A549 (cell line): ENCODE results near the gene GGT1.

Source experiments
- CEBPB ChIP-seq, 2 experiments: fragments of >200 bp in 1 of 2; sonication (Bioruptor Twin) in 1 of 2; formaldehyde crosslinking in 1 of 2; IDR thresholded peaks; 2 replicates each; pipeline ENCODE4 v1.6.1; 2012 to 2016
- MAFK ChIP-seq: fragments of 450-650 bp; IDR thresholded peaks from 2 replicates; pipeline ENCODE4 v1.6.1; 2014; ENCODE audit not compliant: partially characterized antibody
- MYC ChIP-seq: IDR thresholded peaks from 2 replicates; pipeline ENCODE4 v1.6.1; 2012; ENCODE audit warnings: mild to moderate bottlenecking, inconsistent platforms, low read length, improper control_type of control experiment, borderline replicate concordance
- POLR2AphosphoS2 ChIP-seq: conservative IDR thresholded peaks from 2 replicates; pipeline ENCODE4 v1.6.1; 2012; ENCODE audit warnings: low read length, improper control_type of control experiment, inconsistent platforms
- ZNF302 ChIP-seq: fragments of 250-450 bp; sonication (Bioruptor Pico); IDR thresholded peaks from 2 replicates; pipeline ENCODE4 v1.9.0; 2021; ENCODE audit warnings: inconsistent platforms, mild to moderate bottlenecking, moderate library complexity
- TF ChIP-seq, protein P1 (sequence below): fragments of 200-600 bp; sonication (generic); IDR thresholded peaks from 2 replicates; pipeline ENCODE4 v1.6.1; 2016; ENCODE audit warnings: antibody characterized with exemption, mild to moderate bottlenecking, moderate library complexity
- TF ChIP-seq, protein P2 (sequence below): IDR thresholded peaks from 2 replicates; pipeline ENCODE4 v1.6.1; 2012

DNA sequence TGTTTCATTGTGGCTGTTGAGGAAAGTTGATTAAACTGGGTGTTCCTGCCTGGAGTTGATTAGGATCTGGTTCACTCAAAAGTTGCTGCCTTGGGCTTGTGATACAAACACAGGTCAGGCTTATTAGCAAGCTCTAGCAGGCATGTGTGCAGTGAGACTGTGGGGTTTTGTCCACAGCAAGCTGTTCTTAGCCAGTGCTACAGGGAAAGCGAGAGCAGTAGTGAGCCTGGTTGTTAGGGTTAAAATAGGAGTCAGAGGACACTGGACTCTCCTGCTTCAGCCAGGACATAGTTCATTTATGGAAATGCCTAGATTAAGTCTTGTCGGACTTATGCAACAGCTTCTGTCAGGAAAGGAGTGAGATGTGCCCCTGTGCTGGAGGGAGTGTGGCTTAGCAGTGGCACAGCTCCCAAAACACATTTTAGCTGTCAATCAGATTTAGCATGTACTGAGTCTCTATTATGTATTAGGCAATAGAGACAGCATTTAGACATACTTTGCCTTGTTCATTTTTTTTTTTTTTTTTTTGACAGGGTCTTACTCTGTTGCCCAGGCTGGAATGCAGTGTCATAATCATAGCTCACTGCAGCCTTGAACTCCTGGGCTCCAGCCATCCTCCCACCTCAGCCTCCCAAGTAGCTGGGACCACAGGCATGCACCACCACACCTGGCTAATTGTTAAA lies 38.5 kb upstream of the GGT1 start:
- TF ChIP-seq ZNF302 (no peak), MYC (no peak), MAFK (no peak), CEBPB (IDR thresholded peaks at IDR 0.05) (no peak), POLR2AphosphoS2 (no peak)
- TF ChIP-seq, protein P1, sequence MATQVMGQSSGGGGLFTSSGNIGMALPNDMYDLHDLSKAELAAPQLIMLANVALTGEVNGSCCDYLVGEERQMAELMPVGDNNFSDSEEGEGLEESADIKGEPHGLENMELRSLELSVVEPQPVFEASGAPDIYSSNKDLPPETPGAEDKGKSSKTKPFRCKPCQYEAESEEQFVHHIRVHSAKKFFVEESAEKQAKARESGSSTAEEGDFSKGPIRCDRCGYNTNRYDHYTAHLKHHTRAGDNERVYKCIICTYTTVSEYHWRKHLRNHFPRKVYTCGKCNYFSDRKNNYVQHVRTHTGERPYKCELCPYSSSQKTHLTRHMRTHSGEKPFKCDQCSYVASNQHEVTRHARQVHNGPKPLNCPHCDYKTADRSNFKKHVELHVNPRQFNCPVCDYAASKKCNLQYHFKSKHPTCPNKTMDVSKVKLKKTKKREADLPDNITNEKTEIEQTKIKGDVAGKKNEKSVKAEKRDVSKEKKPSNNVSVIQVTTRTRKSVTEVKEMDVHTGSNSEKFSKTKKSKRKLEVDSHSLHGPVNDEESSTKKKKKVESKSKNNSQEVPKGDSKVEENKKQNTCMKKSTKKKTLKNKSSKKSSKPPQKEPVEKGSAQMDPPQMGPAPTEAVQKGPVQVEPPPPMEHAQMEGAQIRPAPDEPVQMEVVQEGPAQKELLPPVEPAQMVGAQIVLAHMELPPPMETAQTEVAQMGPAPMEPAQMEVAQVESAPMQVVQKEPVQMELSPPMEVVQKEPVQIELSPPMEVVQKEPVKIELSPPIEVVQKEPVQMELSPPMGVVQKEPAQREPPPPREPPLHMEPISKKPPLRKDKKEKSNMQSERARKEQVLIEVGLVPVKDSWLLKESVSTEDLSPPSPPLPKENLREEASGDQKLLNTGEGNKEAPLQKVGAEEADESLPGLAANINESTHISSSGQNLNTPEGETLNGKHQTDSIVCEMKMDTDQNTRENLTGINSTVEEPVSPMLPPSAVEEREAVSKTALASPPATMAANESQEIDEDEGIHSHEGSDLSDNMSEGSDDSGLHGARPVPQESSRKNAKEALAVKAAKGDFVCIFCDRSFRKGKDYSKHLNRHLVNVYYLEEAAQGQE = no peak
- TF ChIP-seq, protein P2, sequence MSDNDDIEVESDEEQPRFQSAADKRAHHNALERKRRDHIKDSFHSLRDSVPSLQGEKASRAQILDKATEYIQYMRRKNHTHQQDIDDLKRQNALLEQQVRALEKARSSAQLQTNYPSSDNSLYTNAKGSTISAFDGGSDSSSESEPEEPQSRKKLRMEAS = no peak
